Measurements from ENCODE around the gene ARCN1. TPM values are rescaled to one million over a fixed set of nuclear protein-coding genes. Genes with fewer than 3 reads are reported as not detected.

The ARCN1 gene
- total and polyA plus RNA-seq, 3 donors from 2014 or later = 107 to 128 (median 107) TPM

DNA sequence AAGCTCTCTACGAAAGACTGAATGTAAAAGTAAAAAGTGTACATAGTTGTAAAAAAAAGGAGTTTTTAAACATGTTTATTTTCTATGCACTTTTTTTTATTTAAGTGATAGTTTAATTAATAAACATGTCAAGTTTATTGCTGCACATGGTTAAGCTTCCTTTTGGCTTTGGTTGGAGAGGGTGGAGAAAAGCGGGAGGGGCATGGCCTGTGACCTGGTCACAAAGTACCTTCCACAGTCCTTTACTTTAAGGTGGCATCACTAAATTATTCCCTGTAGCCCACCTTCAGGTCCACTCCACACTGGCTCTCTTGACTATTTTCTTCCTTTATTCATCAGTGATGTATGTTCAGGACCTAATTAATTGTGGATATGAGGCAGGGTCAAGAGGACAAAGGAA is 45.5 kb upstream of the ARCN1 start:
- 86 to 96% methylated on average over 2 of the region's 2 CpGs for WGBS, 2 donors
- no peak overlapping the region for H3K27ac ChIP-seq
- no peaks in the 10 kb centered on the region for H3K9me3 ChIP-seq
- peaks cover 21% of the 10 kb centered on the region for H3K4me1 ChIP-seq
- H3K4me3 ChIP-seq = no peak overlapping the region
- no peaks in the 10 kb centered on the region for H3K36me3 ChIP-seq (ENCODE audit: low read depth, missing control alignments)
- TF ChIP-seq, protein P1, sequence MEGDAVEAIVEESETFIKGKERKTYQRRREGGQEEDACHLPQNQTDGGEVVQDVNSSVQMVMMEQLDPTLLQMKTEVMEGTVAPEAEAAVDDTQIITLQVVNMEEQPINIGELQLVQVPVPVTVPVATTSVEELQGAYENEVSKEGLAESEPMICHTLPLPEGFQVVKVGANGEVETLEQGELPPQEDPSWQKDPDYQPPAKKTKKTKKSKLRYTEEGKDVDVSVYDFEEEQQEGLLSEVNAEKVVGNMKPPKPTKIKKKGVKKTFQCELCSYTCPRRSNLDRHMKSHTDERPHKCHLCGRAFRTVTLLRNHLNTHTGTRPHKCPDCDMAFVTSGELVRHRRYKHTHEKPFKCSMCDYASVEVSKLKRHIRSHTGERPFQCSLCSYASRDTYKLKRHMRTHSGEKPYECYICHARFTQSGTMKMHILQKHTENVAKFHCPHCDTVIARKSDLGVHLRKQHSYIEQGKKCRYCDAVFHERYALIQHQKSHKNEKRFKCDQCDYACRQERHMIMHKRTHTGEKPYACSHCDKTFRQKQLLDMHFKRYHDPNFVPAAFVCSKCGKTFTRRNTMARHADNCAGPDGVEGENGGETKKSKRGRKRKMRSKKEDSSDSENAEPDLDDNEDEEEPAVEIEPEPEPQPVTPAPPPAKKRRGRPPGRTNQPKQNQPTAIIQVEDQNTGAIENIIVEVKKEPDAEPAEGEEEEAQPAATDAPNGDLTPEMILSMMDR (IDR thresholded peaks at IDR 0.05) = no peak
- TF ChIP-seq POLR2A (IDR thresholded peaks at IDR 0.05) = no peak
- H3K27me3 ChIP-seq = no peaks in the 10 kb centered on the region
- DNase-seq = no peak
- intact Hi-C loops (cut with DNase I; ENCODE audit: low total_unique reads) = no loop called here

DNA sequence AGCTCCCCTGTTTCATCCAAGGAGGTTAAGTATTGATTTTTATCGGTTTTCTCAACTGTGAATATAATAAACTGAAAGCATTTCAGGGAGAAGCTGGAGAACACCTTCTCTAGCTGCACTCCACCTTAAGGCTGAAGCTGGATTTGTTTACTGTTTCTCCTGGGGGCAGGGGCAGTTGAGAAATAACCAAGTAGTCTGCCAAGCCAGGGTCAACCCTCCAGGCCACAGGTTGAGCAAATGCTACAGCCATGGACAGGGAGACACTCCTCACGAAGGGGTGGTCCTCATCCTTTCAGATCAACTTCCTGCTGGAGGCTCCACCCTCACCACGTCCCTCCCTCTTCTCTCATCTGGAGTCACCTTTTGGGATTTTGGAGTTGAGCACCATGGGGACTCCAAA is 45.1 kb upstream of the ARCN1 start, which contains the start of gene TTC36:
Gene TTC36 (plus strand): TSS at position 366 of the 400 bp plus-strand sequence. CDS start 21 bp downstream, at position 387.
- Histone ChIP-seq H3K36me3 (ENCODE audit: low read depth, missing control alignments) (no peaks in the 10 kb centered on the region), H3K4me3 (no peak within 1 kb of the TSS), H3K27ac (no peak within 1 kb of the TSS), H3K4me1 (peaks cover 24% of the 10 kb centered on the region), H3K27me3 (no peaks in the 10 kb centered on the region), H3K9me3 (no peaks in the 10 kb centered on the region)
- WGBS, 2 donors = 72 to 77% methylated on average over 3 of the region's 3 CpGs
- intact Hi-C loops (cut with DNase I; ENCODE audit: low total_unique reads) = no loop called here
- TF ChIP-seq, protein P1 (IDR thresholded peaks at IDR 0.05) = no peak
- no peak for TF ChIP-seq POLR2A (IDR thresholded peaks at IDR 0.05)
- DNase-seq = no peak

DNA sequence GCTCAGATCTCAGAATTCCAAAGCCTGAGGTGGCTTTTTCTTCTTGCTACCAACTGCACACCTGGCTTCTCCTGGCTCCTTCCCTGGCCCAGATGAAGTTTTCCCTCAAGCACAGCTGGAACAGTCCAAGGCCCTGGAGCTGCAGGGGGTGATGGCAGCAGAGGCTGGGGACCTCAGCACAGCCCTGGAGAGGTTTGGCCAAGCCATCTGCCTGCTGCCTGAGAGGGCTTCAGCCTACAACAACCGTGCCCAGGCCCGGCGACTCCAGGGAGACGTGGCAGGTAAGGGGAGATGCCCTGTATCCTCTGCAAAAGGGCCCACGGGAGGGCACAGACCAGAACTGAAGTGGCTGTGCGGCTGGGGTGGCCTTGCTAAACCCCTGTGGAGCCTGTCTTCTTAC is 43.7 kb upstream of the ARCN1 start:
- Histone ChIP-seq H3K4me3 (no peak overlapping the region), H3K36me3 (ENCODE audit: low read depth, missing control alignments) (no peaks in the 10 kb centered on the region), H3K27ac (no peak overlapping the region), H3K27me3 (no peaks in the 10 kb centered on the region), H3K4me1 (peaks cover 15% of the 10 kb centered on the region), H3K9me3 (no peaks in the 10 kb centered on the region)
- 87 to 92% methylated on average over 6 of the region's 6 CpGs for WGBS, 2 donors
- intact Hi-C loops (cut with DNase I; ENCODE audit: low total_unique reads) = no loop called here
- TF ChIP-seq, protein P1 (IDR thresholded peaks at IDR 0.05) = no peak
- no peak for TF ChIP-seq POLR2A (IDR thresholded peaks at IDR 0.05)
- no peak for DNase-seq

DNA sequence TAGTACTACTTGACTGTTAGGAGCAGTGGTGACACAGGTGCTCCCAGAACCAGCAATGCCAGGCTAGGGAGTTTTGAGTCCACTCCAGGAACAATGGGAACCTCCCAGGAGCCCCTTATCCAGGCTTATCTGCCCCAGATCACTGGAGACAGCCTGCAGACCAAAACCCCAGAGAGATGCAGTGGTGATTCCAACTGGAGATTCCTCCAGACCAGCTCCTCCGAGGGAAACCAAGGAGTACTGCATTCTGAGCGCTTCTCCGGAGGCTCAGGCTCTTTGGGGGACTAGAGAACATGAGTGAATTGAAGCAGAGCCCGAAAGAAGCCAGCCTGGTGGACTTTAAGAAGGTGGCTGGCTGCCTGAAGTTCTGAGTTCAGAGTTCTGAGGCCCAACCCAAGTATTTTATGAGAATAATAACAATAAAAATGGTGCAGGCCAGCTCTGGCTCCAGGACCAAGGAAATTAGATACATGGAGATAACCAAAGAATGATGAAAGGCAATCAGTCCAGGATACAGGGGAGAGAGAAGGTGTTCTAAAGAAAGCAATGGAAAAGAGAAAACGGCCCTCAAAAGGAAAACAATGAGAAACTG is 42.5 kb upstream of the ARCN1 start:
- Histone ChIP-seq H3K4me1 (peaks cover 15% of the 10 kb centered on the region), H3K4me3 (no peak overlapping the region), H3K27me3 (no peaks in the 10 kb centered on the region), H3K27ac (no peak overlapping the region), H3K36me3 (ENCODE audit: low read depth, missing control alignments) (no peaks in the 10 kb centered on the region), H3K9me3 (no peaks in the 10 kb centered on the region)
- WGBS, 2 donors = 46 to 47% methylated on average over 5 of the region's 5 CpGs
- TF ChIP-seq, protein P1 (IDR thresholded peaks at IDR 0.05) = no peak
- peak; percentile 12 for DNase-seq
- intact Hi-C loops (cut with DNase I; ENCODE audit: low total_unique reads) = no loop called here

DNA sequence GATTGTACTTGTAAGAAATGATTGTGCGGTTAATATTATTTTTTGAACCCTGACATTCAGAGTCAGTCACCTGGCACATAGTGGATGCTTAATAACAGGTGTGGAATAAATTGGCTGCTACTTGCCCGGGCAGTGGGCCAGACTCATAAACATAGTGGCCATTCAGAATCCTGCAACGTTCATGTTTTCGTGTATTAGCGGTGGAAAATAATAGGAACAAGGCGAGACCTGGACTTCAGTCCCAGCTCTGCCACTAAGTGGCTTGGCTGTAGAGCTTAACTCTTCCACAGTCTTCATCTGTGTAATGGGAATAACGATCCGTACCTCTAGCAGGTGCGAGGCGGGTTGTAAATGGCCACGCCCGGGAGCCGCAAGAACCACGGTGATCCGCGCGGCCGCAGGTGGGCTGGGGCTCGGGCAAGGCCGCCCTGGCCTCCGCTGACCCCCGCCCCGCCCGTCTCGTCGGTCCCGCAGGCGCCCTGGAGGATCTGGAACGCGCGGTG is 42.0 kb upstream of the ARCN1 start:
- Histone ChIP-seq H3K36me3 (ENCODE audit: low read depth, missing control alignments) (no peaks in the 10 kb centered on the region), H3K27ac (peak overlapping the region; percentile 71 to 86), H3K4me1 (peaks cover 15% of the 10 kb centered on the region), H3K9me3 (no peaks in the 10 kb centered on the region), H3K27me3 (no peaks in the 10 kb centered on the region), H3K4me3 (peak overlapping the region; percentile 85 to 90)
- intact Hi-C loops (cut with DNase I; ENCODE audit: low total_unique reads) = no loop called here
- peak; percentile 31 for DNase-seq
- 2 to 8% methylated on average over 9 to 31 of the region's 31 CpGs for WGBS, 2 donors
- TF ChIP-seq POLR2A (IDR thresholded peaks at IDR 0.05) = no peak
- TF ChIP-seq, protein P1 (IDR thresholded peaks at IDR 0.05) = no peak

All from testis (tissue), 3 donors.